GM10266 (cell line): Measurements from ENCODE around the gene DDX4.

Source experiments
- DNase-seq: peaks from one replicate; pipeline ENCODE4 v3.0.0; 2012; ENCODE audit errors: extremely low spot score
- CTCF ChIP-seq: IDR thresholded peaks from 2 replicates; pipeline ENCODE4 v1.5.1; 2012; ENCODE audit warnings: mild to moderate bottlenecking, low read depth; ENCODE audit not compliant: control insufficient read depth, insufficient read depth; ENCODE audit errors: missing control alignments

Gene DDX4

DNA sequence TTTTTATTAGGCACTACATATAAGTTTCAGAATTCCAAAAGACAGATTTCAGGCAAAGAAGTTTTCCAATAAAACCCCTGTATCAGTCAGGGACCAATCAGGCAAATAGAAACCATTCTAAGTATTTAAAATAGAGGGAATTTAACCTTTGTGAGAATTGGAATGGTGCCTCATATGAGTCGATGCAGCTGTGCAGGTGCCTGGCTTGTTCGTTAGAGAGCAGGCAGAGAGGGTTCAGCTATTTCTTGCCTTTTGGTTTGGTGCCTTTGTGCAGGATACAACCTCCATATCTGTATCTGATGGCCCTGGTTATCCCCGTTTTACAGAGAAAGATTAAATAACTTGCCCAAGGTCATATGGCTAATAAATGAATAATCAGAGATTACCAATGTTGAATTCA lies 6.0 kb upstream of the DDX4 start:
- no peak for TF ChIP-seq CTCF
- DNase-seq: no peak

DNA sequence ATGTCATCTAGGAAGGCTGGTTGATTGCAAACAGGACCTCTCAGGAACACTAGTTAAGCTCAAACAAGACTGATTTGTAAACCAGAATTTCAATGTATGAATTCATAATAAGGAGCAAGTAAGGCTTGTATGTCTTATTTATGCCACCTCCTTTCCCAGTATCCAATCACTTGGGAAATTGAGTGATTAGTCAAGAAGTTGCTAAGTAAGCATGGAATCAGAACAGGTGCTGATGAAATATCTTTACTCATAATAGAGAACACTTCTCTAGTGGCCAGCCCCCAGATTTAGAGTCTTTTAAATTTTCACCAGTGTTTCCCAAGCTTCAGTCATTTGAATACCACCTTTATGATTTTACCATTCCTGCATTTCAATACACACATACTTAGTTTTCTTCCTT lies 5.3 kb upstream of the DDX4 start:
- no peak for TF ChIP-seq CTCF
- DNase-seq: no peak

- no peak for DNase-seq
- TF ChIP-seq CTCF: no peak
Measured at GRCh38 chr5:55734658-55735057, 3.2 kb upstream of the DDX4 start.

- no peak for DNase-seq
- no peak for TF ChIP-seq CTCF
Measured at GRCh38 chr5:55742778-55743177, 4.9 kb downstream of the DDX4 start.

DNA sequence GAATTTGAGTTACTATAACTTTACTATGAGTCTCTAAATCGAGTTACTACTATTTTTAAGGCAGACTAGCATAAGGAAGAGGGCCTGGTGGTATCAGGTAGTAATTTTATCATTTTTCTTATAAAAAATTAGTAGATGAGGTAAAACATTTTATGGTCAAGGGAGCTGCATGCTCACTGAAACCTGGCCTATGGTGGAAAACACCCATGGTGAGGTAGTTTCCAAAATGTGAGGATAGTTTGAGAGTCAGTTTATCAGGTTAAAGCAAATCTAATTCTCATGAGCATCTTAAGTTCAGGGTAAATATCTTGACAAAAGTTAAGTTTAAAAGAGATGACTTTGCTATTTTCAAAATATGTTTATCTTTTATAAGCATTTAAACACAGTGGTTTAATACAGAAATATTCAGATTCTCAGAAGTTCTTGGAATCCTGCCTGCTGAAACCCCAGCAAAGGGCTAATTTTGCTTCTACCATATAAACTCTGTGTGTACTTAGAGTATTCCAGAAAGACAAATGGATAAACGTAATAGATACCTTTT lies 10.0 kb downstream of the DDX4 start:
- DNase-seq: peak; percentile 22
- TF ChIP-seq CTCF: no peak

DNA sequence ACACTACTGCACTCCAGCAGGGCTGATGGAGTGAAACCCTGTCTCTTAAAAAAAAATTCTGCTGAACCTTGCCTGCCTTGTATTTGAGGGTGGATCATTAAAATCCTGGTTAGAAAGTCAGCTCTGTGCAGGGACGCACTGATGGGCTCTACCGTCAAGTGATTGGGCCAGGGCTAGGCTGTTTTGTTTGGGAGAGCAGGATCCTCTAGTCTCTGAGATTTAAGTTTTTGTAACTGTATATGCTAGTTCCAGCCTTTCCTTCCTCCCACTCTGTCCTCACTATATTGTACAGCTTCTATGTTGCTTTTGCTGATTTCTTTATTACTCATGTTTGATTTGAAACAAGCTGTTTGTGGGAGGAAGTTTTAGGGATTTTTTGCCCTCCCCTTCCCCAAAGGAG lies 11.5 kb downstream of the DDX4 start:
- TF ChIP-seq CTCF: no peak
- DNase-seq: no peak

DNA sequence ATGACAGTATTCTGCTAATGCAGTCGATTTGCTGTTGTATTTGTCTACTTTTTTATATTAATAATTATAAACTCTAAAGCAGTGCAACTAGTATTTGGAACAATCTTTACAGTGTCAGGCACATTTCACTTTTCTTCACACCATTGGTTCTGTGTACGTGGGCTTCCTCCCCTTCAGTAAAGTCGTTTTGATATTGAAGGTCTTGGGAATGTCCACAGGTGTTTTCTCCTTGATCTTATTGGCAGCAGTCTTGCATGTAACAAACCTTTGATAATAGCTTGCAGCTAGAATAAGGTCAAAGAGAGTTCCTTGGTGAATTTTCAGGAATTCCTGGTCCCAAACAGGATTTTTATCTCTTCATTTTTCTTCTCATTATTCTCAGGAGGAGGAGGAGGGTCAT lies 12.2 kb downstream of the DDX4 start:
- DNase-seq: no peak
- TF ChIP-seq CTCF: no peak
